K562 (cell line): Measurements from ENCODE around the gene PAIP2. TPM values are rescaled to one million over a fixed set of nuclear protein-coding genes. Genes with fewer than 3 reads are reported as not detected.

ENCODE experiments used
- AFF4 ChIP-seq: sonication (generic); formaldehyde crosslinking; IDR thresholded peaks from 2 replicates; pipeline ENCODE4 v1.8.0; 2023; ENCODE audit warnings: mild to moderate bottlenecking, missing genetic modification reagents
- CUX1 ChIP-seq: fragments of 200-800 bp; sonication (Bioruptor generic); IDR thresholded peaks from 2 replicates; pipeline ENCODE4 v1.6.1; 2016; ENCODE audit warnings: missing genetic modification characterization, missing compliant biosample characterization
- ELF4 ChIP-seq: fragments of 450-650 bp; formaldehyde crosslinking; IDR thresholded peaks from 2 replicates; pipeline ENCODE4 v1.4.0; 2022; ENCODE audit warnings: missing genetic modification characterization
- HMBOX1 ChIP-seq: sonication (generic); IDR thresholded peaks from 2 replicates; pipeline ENCODE4 v1.6.1; 2016
- HNRNPUL1 ChIP-seq: fragments of 200-400 bp; formaldehyde crosslinking; IDR thresholded peaks from 2 replicates; pipeline ENCODE4 v1.6.1; 2017; ENCODE audit warnings: low read length
- KAT8 ChIP-seq: fragments of 450-650 bp; IDR thresholded peaks from 2 replicates; pipeline ENCODE4 v1.6.1; 2016; ENCODE audit warnings: low read depth, mild to moderate bottlenecking
- KDM4B ChIP-seq, 2 experiments: fragments of 450-650 bp in 1 of 2; sonication (generic) in 1 of 2; IDR thresholded peaks; 2 replicates each; pipeline ENCODE4 v1.6.1; 2016 to 2017; ENCODE audit warnings: borderline replicate concordance in 2 of 2, antibody characterized with exemption in 1 of 2, low read depth in 1 of 2, mild to moderate bottlenecking in 1 of 2
- KLF13 ChIP-seq: fragments of 450-650 bp; IDR thresholded peaks from 2 replicates; pipeline ENCODE4 v1.6.1; 2016; ENCODE audit warnings: missing genetic modification characterization, low read depth, mild to moderate bottlenecking, missing compliant biosample characterization, moderate library complexity, borderline replicate concordance
- MAFG ChIP-seq: fragments of 450-650 bp; conservative IDR thresholded peaks from 2 replicates; pipeline ENCODE4 v1.6.1; 2016; ENCODE audit warnings: missing genetic modification characterization, missing compliant biosample characterization
- MLLT1 ChIP-seq, 2 experiments: fragments of 450-650 bp; IDR thresholded peaks; 2 replicates each; pipeline ENCODE4 v1.6.1; 2016
- PHF8 ChIP-seq: fragments of 200-600 bp; sonication (generic); IDR thresholded peaks from 2 replicates; pipeline ENCODE4 v1.6.1; 2012; ENCODE audit warnings: mixed run types, mild to moderate bottlenecking, inconsistent platforms, low read length, moderate library complexity, borderline replicate concordance
- RFX7 ChIP-seq: fragments of 250-450 bp; sonication (Bioruptor Pico); IDR thresholded peaks from 2 replicates; pipeline ENCODE4 v1.5.1; 2021; ENCODE audit warnings: mild to moderate bottlenecking
- SRSF7 ChIP-seq: fragments of 200-400 bp; formaldehyde crosslinking; optimal IDR thresholded peaks from 2 replicates; pipeline ENCODE3; 2017; ENCODE audit warnings: mild to moderate bottlenecking, low read depth, low read length
- ZFX ChIP-seq: sonication (generic); formaldehyde crosslinking; IDR thresholded peaks from 2 replicates; pipeline ENCODE4 v1.8.0; 2022; ENCODE audit warnings: mild to moderate bottlenecking, missing genetic modification reagents, moderate library complexity
- ZNF143 ChIP-seq: sonication (generic); formaldehyde crosslinking; IDR thresholded peaks from 2 replicates; pipeline ENCODE4 v1.9.0; 2022; ENCODE audit warnings: mild to moderate bottlenecking, missing genetic modification reagents
- ZNF217 ChIP-seq: sonication (generic); formaldehyde crosslinking; IDR thresholded peaks from 2 replicates; pipeline ENCODE4 v1.8.0; 2022; ENCODE audit warnings: mild to moderate bottlenecking, missing genetic modification reagents
- ZNF239 ChIP-seq: fragments of 250-450 bp; sonication (Bioruptor Pico); IDR thresholded peaks from 2 replicates; pipeline ENCODE4 v1.4.0; 2020; ENCODE audit warnings: mild to moderate bottlenecking
- ZNF436 ChIP-seq: fragments of 250-450, 450-650 bp; sonication (Bioruptor Pico); formaldehyde crosslinking; IDR thresholded peaks from 2 replicates; pipeline ENCODE4 v1.7.0; 2020; ENCODE audit warnings: mild to moderate bottlenecking
- polyA plus RNA-seq, 8 experiments: library from polyadenylated mRNA; depleted of rRNA in 4 of 8; stranded (reverse) in 5 of 8; unstranded in 3 of 8; fragments of >200 nt; fragmentation: Nextera tagmentation in 2 of 8; fragmentation: Illumina TruSeq in 1 of 8; extraction: Ambion mirVana in 2 of 8; extraction: Trizol in 1 of 8; gene quantifications; 2 replicates each; pipeline versions ENCODE4 v1.2.1 to v1.2.3, GENCODE V29; 2011 to 2014; ENCODE audit warnings: inconsistent platforms in 1 of 8, missing spikeins in 1 of 8
- total RNA-seq, 7 experiments: library from RNA; depleted of rRNA in 6 of 7; stranded (reverse); fragments of >200 nt in 6 of 7; fragmentation: Illumina TruSeq in 2 of 7; extraction: Trizol in 2 of 7; gene quantifications; 2 replicates each; pipeline versions ENCODE4 v1.2.1 to v1.2.3, GENCODE V29; 2011 to 2021; ENCODE audit warnings: low replicate concordance in 1 of 7

PAIP2 gene
- total and polyA plus RNA-seq, 9 of the 15 experiments (the other 6 are each of a cell fraction or from before 2014, with no cell fraction given) = 78.3 to 187 (median 128) TPM

DNA sequence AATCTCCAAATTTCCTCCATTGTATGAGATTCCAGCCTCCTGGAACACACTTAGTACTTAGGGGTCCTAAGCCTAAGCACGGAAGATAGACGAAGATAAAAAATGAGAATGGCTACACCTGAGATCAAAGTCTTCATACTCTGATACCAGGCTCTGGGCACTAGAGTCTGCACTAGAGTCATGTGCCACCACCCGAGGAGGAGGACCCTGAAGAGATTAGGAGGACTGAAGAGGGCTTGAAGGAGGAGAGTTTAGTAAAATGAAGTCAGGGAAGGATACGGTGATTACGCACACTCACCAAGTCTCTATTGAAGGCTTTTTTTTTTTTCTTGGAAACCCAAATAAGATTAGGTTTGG is 62.8 kb downstream of the PAIP2 start (continued):
- TF ChIP-seq HMBOX1 (no peak), ELF4 (CRISPR knock-in tag) (no peak), ZNF143 (no peak), SRSF7 (no peak), AFF4 (no peak; the same call in 1 of the 2 replicates), KAT8 (no peak), MAFG (tag) (no peak), CUX1 (CRISPR knock-in tag) (no peak), KLF13 (tag) (no peak), MLLT1 (IDR thresholded peaks at IDR 0.05) (0 out of 4 replicates have a peak, but pooled peaks have one; percentile 15 to 29), KDM4B (IDR thresholded peaks at IDR 0.05; ENCODE audit: borderline replicate concordance in 2 of 2, low read depth in 1 of 2) (no peak), ZNF436 (CRISPR knock-in tag) (no peak), ZNF217 (no peak), PHF8 (no peak), ZNF239 (no peak), HNRNPUL1 (no peak), ZFX (CRISPR knock-in tag) (no peak; the same call in 1 of the 2 replicates), RFX7 (CRISPR knock-in tag) (no peak)
